K562 (cell line): ENCODE measurements around the gene ISOC1. TPM values are rescaled to one million over a fixed set of nuclear protein-coding genes. Genes with fewer than 3 reads are reported as not detected.

ENCODE experiments used
- ARID1B ChIP-seq: fragments of 450-650 bp; IDR thresholded peaks from 2 replicates; pipeline ENCODE4 v1.6.1; 2016; ENCODE audit warnings: antibody characterized with exemption, mild to moderate bottlenecking, inconsistent platforms
- KAT7 ChIP-seq: sonication (generic); formaldehyde crosslinking; IDR thresholded peaks from 2 replicates; pipeline ENCODE4 v1.8.0; 2022; ENCODE audit warnings: missing genetic modification reagents, mild to moderate bottlenecking, borderline replicate concordance
- TAF1 ChIP-seq: IDR thresholded peaks from 2 replicates; pipeline ENCODE4 v1.6.1; 2011; ENCODE audit warnings: mild to moderate bottlenecking, low read length, moderate library complexity; ENCODE audit not compliant: insufficient read depth, control insufficient read depth, severe bottlenecking; ENCODE audit errors: extremely low read depth
- ZNF224 ChIP-seq: sonication (generic); formaldehyde crosslinking; IDR thresholded peaks from 2 replicates; pipeline ENCODE4 v1.8.0; 2022; ENCODE audit warnings: mild to moderate bottlenecking, missing genetic modification reagents
- ZNF280B ChIP-seq: fragments of 250-450 bp; sonication (Bioruptor Pico); IDR thresholded peaks from 2 replicates; pipeline ENCODE4 v1.5.1; 2021; ENCODE audit warnings: mild to moderate bottlenecking
- ZNF408 ChIP-seq: fragments of 250-450 bp; sonication (Bioruptor Pico); IDR thresholded peaks from 2 replicates; pipeline ENCODE4 v1.4.0; 2020; ENCODE audit warnings: low read depth, mild to moderate bottlenecking, moderate library complexity
- ZNF592 ChIP-seq: fragments of 450-650 bp; IDR thresholded peaks from 2 replicates; pipeline ENCODE4 v1.6.1; 2017; ENCODE audit warnings: antibody characterized with exemption, mild to moderate bottlenecking
- polyA plus RNA-seq, 8 experiments: library from polyadenylated mRNA; depleted of rRNA in 4 of 8; stranded (reverse) in 5 of 8; unstranded in 3 of 8; fragments of >200 nt; fragmentation: Nextera tagmentation in 2 of 8; fragmentation: Illumina TruSeq in 1 of 8; extraction: Ambion mirVana in 2 of 8; extraction: Trizol in 1 of 8; gene quantifications; 2 replicates each; pipeline versions ENCODE4 v1.2.1 to v1.2.3, GENCODE V29; 2011 to 2014; ENCODE audit warnings: inconsistent platforms in 1 of 8, missing spikeins in 1 of 8
- total RNA-seq, 7 experiments: library from RNA; depleted of rRNA in 6 of 7; stranded (reverse); fragments of >200 nt in 6 of 7; fragmentation: Illumina TruSeq in 2 of 7; extraction: Trizol in 2 of 7; gene quantifications; 2 replicates each; pipeline versions ENCODE4 v1.2.1 to v1.2.3, GENCODE V29; 2011 to 2021; ENCODE audit warnings: low replicate concordance in 1 of 7

ISOC1 gene
- total and polyA plus RNA-seq, 9 of the 15 experiments (the other 6 are each of a cell fraction or from before 2014, with no cell fraction given): 14.0 to 67.9 (median 51.3) TPM

GRCh38 chr5:129098488-129099183 is 4.1 kb downstream of the ISOC1 start (continued):
- TF ChIP-seq ZNF592 (no peak), TAF1 (no peak), KAT7 (CRISPR knock-in tag) (no peak), ARID1B (peak; percentile 65), ZNF224 (no peak), ZNF280B (CRISPR knock-in tag) (no peak), ZNF408 (no peak)
